ENCODE results near the gene NOL4L. TPM values are rescaled to one million over a fixed set of nuclear protein-coding genes. Genes with fewer than 3 reads are reported as not detected.

Gene NOL4L
- total and polyA plus RNA-seq, 12 donors = 1.5 to 10.1 (median 5.1) TPM

DNA sequence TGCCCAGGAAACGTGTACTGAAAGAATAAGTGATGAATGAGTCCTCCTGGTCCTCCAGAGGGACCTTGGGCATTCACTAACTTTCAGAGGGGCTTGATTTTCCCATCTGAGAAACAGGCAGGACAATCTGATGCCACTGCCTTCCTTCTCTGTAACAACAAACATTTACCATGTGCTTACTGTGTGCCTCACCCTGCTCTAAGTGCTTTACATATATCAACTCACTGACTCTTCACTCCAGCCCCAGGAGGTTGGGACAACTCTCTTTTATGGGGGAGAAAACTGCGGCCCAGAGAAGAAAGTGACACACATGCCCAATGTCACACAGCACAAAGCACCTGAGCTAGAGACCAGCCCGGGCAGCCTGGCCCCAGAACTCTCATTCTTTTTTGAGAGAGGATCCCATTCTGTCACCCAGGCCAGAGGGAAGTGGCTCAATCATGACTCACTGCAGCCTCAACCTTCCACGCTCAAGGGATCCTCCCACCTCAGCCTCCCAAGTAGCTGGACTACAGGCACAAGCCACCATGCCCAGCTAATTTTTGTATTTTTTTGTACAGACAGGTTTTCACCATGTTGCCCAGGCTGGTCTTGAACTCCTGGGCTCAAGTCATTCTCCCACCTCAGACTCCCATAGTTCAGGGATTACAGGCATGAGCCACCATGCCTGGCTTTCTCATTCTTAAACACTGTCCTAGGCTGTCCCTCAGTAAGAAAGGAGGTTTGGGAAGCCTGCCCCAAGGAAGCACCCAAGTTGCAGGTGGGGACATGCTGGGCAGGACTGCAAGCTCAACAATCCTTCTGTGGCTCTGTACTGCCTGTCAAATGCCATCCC, 38.0 kb downstream of the NOL4L start:
- WGBS, 2 donors = 81 to 91% methylated on average over 4 of the region's 4 CpGs
- DNase-seq (no peak), ATAC-seq (no peak)
- Histone ChIP-seq H3K4me3 (no peak overlapping the region), H3K9me3 (peaks cover 0 to 18% (median 0%) of the 10 kb centered on the region in 11 donors), H3K36me3 (no peaks in the 10 kb centered on the region), H3K4me1 (no peaks in the 10 kb centered on the region), H3K27me3 (no peaks in the 10 kb centered on the region), H3K27ac (no peak overlapping the region)
- TF ChIP-seq, protein P1, sequence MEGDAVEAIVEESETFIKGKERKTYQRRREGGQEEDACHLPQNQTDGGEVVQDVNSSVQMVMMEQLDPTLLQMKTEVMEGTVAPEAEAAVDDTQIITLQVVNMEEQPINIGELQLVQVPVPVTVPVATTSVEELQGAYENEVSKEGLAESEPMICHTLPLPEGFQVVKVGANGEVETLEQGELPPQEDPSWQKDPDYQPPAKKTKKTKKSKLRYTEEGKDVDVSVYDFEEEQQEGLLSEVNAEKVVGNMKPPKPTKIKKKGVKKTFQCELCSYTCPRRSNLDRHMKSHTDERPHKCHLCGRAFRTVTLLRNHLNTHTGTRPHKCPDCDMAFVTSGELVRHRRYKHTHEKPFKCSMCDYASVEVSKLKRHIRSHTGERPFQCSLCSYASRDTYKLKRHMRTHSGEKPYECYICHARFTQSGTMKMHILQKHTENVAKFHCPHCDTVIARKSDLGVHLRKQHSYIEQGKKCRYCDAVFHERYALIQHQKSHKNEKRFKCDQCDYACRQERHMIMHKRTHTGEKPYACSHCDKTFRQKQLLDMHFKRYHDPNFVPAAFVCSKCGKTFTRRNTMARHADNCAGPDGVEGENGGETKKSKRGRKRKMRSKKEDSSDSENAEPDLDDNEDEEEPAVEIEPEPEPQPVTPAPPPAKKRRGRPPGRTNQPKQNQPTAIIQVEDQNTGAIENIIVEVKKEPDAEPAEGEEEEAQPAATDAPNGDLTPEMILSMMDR (IDR thresholded peaks at IDR 0.05) = no peak
- intact Hi-C loops (cut with DNase I) = no loop called here

DNA sequence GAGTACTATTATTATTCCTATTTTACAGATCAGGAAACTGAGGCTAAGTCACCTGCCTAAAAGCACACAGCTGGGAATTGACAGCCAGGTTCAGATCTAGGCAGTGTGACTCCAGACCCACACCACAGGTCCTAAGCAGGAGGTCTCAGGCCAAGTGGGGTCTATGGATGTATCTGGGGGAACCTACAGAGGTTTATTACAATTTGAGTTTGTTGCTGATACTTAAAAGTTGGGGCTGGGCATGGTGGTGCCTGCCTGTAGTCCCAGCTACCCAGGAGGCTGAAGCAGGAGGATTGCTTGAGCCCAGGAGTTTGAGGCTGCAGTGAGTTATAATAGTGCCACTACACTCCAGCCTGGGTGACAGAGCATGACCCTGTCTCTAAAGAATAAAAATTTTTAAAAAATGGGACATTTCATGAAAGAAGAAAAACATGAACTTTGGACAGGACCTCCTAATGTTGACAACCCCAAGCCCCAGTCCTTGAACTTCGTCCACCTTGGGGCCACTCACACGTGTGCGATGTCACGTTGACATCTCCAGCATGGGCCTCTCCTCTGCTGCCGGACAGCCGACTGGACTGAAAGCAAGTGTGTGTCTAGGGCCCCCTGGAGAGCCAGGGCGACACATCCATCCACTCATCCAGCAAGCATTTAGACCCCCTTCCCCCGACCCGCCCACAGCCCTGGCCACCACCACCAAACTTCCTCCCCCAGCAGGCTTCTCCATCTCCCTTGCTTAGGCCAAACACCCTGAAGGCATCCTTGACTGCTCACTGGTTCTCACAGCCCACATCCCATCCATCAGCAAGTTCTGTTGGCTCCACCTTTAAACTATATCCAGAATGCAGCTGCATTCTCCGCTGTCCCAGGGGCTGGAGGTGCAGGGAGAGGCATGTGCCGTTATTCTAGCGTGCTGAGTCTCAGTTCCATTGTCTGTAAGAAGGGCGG, 40.0 kb downstream of the NOL4L start:
- TF ChIP-seq, protein P1 (IDR thresholded peaks at IDR 0.05) = no peak
- ATAC-seq (no peak), DNase-seq (no peak)
- WGBS, 2 donors = 83 to 84% methylated on average over 13 of the region's 13 CpGs
- H3K27ac ChIP-seq = no peak overlapping the region
- H3K36me3 ChIP-seq = no peaks in the 10 kb centered on the region
- H3K9me3 ChIP-seq = peaks cover 0 to 17% (median 0%) of the 10 kb centered on the region in 11 donors
- H3K4me3 ChIP-seq = no peak overlapping the region
- H3K4me1 ChIP-seq = peaks cover 0 to 4% (median 0%) of the 10 kb centered on the region in 9 donors
- H3K27me3 ChIP-seq = peaks cover 0 to under 1% (median 0%) of the 10 kb centered on the region in 7 donors
- intact Hi-C loops (cut with DNase I) = no loop called here

DNA sequence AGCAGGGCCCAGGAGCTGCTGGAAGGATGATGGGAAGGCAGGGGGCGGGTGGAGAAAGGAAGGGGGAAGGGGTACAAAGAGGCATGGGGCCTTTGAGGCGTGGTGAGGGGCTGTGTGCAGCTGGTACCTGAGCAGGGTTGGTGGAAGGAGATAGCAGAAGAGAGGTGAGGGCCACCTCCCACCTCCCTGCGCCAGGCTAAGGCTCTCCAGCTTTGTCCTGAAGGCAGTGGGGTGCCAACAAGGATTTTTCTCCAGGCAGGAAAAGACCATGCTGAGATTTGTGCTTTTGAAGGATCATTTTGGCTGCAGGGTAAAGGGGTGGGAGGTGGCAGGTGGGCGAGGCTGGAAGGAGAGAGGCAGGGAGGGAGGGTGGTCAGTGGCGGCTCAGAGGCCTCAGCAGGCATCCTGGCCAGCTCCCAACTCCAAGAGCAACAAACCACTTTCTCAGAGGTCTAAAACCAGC, 40.8 kb downstream of the NOL4L start:
- DNase-seq = no peak
- intact Hi-C loops (cut with DNase I) = no loop called here

More for the DNA sequence above, 40.8 kb downstream of the NOL4L start:
- Histone ChIP-seq H3K4me3 (no peak overlapping the region), H3K9me3 (peaks cover 0 to 8% (median 0%) of the 10 kb centered on the region in 11 donors), H3K27ac (no peak overlapping the region), H3K27me3 (peaks cover 0 to 5% (median 0%) of the 10 kb centered on the region in 7 donors), H3K4me1 (peaks cover 0 to 13% (median 0%) of the 10 kb centered on the region in 9 donors), H3K36me3 (no peaks in the 10 kb centered on the region)
- 91 to 92% methylated on average over 5 of the region's 5 CpGs for WGBS, 2 donors
- ATAC-seq = no peak
- TF ChIP-seq, protein P1 (IDR thresholded peaks at IDR 0.05) = no peak
